ENCODE measurements around the gene LRP1-AS. TPM values are rescaled to one million over a fixed set of nuclear protein-coding genes. Genes with fewer than 3 reads are reported as not detected.
A peak's percentile ranks its signal among the peaks of the same experiment; 100 is the strongest.

Gene LRP1-AS
- total RNA-seq = not detected

GRCh38 chr12:57146961-57147944, at the start of gene LRP1-AS:
Gene LRP1-AS, minus strand, starts transcription at chr12:57147619.
- ATAC-seq = no peak

DNA sequence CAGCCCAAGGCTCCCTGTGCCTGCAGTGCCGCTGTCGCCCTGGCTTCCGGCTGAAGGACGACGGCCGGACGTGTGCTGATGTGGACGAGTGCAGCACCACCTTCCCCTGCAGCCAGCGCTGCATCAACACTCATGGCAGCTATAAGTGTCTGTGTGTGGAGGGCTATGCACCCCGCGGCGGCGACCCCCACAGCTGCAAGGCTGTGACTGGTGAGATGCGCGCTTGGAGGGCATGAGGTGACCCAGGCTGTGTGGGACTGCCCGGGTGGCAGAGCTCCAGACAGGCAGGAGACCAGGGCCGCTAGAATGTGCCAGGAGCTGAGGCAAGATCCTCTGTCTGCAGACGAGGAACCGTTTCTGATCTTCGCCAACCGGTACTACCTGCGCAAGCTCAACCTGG, 49.5 kb upstream of the LRP1-AS start:
- intact Hi-C loops (cut with DNase I) = no loop called here
- ATAC-seq = no peak
- no peak for DNase-seq (ENCODE audit: low spot score)

More at GRCh38 chr12:57146961-57147944, at the start of gene LRP1-AS:
- intact Hi-C loops (cut with DNase I) = no loop called here
- DNase-seq (ENCODE audit: low spot score) = no peak

GRCh38 chr12:57196439-57196838, 49.0 kb upstream of the LRP1-AS start:
- no peak for ATAC-seq
- DNase-seq (ENCODE audit: low spot score) = no peak
- intact Hi-C loops (cut with DNase I) = no loop called here

- ATAC-seq = no peak
- intact Hi-C loops (cut with DNase I) = no loop called here
These were observed 48.4 kb upstream of the LRP1-AS start for GRCh38 chr12:57195611-57196371.

GRCh38 chr12:57195186-57195585, 47.8 kb upstream of the LRP1-AS start:
- intact Hi-C loops (cut with DNase I) = no loop called here
- ATAC-seq (no peak), DNase-seq (ENCODE audit: low spot score) (no peak)

More at GRCh38 chr12:57195611-57196371, 48.4 kb upstream of the LRP1-AS start:
- DNase-seq (ENCODE audit: low spot score) = no peak

GRCh38 chr12:57194253-57194652, 46.8 kb upstream of the LRP1-AS start:
- intact Hi-C loops (cut with DNase I) = no loop called here

DNA sequence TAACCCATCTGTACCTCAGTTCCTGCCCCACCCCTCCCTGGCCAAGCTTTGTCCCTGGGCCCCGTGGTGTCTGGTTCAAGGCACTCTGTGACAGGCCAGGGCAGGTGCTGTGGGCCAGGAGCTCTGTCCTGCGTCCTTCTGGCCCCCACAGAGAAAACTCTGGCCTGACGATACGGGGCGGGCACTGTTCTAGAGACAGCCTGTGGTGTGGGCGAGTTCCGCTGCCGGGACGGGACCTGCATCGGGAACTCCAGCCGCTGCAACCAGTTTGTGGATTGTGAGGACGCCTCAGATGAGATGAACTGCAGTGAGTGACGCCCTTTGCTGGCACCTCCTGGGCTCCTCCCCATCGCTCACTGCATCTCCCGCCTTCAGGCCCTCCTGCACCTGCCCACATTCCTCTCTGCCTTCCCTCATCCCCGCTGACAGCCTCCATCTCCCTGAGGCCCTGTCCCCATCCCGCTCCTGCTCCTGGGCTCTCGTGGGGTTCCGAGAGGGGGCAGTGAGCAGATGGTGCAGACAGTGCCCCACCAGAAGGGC, 46.4 kb upstream of the LRP1-AS start:
- intact Hi-C loops (cut with DNase I) = no loop called here
- ATAC-seq (no peak), DNase-seq (ENCODE audit: low spot score) (no peak)

More at GRCh38 chr12:57194253-57194652, 46.8 kb upstream of the LRP1-AS start:
- DNase-seq (ENCODE audit: low spot score) (no peak), ATAC-seq (no peak)

GRCh38 chr12:57192920-57193319, 45.5 kb upstream of the LRP1-AS start:
- DNase-seq (ENCODE audit: low spot score) (no peak), ATAC-seq (no peak)
- intact Hi-C loops (cut with DNase I) = no loop called here

GRCh38 chr12:57191410-57191809, 44.0 kb upstream of the LRP1-AS start:
- DNase-seq (ENCODE audit: low spot score) (no peak), ATAC-seq (no peak)
- intact Hi-C loops (cut with DNase I) = no loop called here

DNA sequence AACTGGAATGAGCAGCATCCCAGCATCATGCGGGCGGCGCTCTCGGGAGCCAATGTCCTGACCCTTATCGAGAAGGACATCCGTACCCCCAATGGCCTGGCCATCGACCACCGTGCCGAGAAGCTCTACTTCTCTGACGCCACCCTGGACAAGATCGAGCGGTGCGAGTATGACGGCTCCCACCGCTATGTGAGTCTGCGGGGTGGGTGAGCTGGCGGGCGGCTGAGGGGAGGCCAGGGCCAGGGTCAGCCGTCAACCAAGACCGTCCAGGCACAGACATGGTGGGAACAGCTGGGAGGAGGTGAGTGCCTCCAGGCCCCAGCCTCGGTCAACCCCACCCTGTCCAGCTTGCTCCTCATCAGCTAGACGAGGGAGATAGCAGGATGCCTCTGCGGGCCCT, 43.4 kb upstream of the LRP1-AS start:
- ATAC-seq (no peak), DNase-seq (ENCODE audit: low spot score) (no peak)
- intact Hi-C loops (cut with DNase I) = no loop called here

GRCh38 chr12:57190037-57190436, 42.6 kb upstream of the LRP1-AS start:
- DNase-seq (ENCODE audit: low spot score) (no peak), ATAC-seq (peak; percentile 16)
- intact Hi-C loops (cut with DNase I) = no loop called here

DNA sequence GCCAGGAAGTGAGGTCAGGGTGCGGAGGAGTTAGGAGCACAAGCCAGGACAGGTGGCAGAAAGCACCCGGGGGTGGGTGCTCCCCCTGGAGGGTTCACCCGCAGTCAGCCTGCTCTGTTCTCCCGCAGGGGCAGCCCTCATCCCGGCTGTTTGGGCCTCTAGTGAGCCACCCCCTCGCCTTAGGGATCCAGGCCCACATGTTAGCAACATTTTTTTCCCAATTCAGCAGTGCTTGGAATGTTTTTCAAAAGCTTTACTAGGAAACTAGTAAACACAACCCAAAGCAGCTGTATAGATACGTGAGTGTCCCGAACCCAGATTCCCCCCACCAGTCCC, 40.6 kb upstream of the LRP1-AS start:
- no peak for ATAC-seq
- intact Hi-C loops (cut with DNase I) = no loop called here
- DNase-seq (ENCODE audit: low spot score) = no peak

GRCh38 chr12:57187222-57188089, 40.0 kb upstream of the LRP1-AS start:
- DNase-seq (ENCODE audit: low spot score) (no peak), ATAC-seq (no peak)
- intact Hi-C loops (cut with DNase I) = no loop called here

- DNase-seq (ENCODE audit: low spot score) (no peak), ATAC-seq (no peak)
- intact Hi-C loops (cut with DNase I) = no loop called here
These were observed 38.6 kb upstream of the LRP1-AS start for GRCh38 chr12:57185906-57186508.

GRCh38 chr12:57185403-57185802, 38.0 kb upstream of the LRP1-AS start:
- DNase-seq (ENCODE audit: low spot score) = no peak
- no peak for ATAC-seq
- intact Hi-C loops (cut with DNase I) = no loop called here

DNA sequence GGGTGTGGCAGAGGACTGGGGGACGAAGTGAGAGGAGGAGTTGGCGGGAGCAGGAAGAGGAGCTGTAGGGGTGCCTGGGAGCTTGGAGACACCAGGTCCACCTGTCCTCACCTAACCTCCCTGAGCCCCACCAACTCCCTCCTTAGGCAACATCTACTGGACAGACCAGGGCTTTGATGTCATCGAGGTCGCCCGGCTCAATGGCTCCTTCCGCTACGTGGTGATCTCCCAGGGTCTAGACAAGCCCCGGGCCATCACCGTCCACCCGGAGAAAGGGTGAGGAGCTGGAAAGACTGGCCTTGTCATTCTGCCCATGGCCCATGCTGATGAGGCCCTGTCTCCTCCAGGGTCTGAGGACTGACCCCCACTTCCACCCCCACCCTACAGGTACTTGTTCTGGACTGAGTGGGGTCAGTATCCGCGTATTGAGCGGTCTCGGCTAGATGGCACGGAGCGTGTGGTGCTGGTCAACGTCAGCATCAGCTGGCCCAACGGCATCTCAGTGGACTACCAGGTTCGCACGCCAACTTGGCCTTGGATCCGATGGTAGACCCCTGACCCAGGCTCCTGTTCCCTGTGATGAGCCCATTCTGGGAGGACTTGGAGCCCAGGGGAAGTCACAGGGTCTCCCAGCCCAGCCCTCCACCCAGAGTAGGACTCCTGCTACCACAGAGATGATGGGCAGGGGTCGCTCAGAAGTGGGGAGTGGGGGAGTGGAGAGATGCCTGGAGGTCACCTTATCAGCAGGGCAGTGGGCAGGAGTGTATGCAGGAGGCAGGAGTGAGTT, 36.7 kb upstream of the LRP1-AS start:
- no peak for ATAC-seq
- no peak for DNase-seq (ENCODE audit: low spot score)
- intact Hi-C loops (cut with DNase I) = loop anchor here (5.0 kb wide), 1 partner anchor 117 kb away; no protein-coding TSS in a partner anchor

- ATAC-seq (peak; percentile 77), DNase-seq (ENCODE audit: low spot score) (peak; percentile 87)
- intact Hi-C loops (cut with DNase I) = loop anchor here (5.0 kb wide), 1 partner anchor 116 kb away; no protein-coding TSS in a partner anchor
These were observed 35.6 kb upstream of the LRP1-AS start for GRCh38 chr12:57182918-57183575.

Measured in sciatic nerve (tissue), 2 donors.